ENCODE results near the gene RIPK3.
"Not testable (repeated sequence)": the region's sequence is repeated elsewhere in the genome, so short reads cannot be mapped to it uniquely, and the experiment has no call there.

- not testable (repeated sequence) for TF ChIP-seq BACH2 (CRISPR knock-in tag; IDR thresholded peaks at IDR 0.05; ENCODE audit: borderline replicate concordance); TCF4 (CRISPR knock-in tag; IDR thresholded peaks at IDR 0.05; ENCODE audit: borderline replicate concordance); OSR1 (CRISPR knock-in tag; IDR thresholded peaks at IDR 0.05)
Observed at GRCh38 chr14:24354482-24354825, 14.7 kb upstream of the RIPK3 start.
